Measurements from ENCODE around the gene NFKBIA.
"Not testable (repeated sequence)": the region's sequence is repeated elsewhere in the genome, so short reads cannot be mapped to it uniquely, and the experiment has no call there.

- TF ChIP-seq CTCF, POLR2A (IDR thresholded peaks at IDR 0.05): not testable (repeated sequence)
Observed at GRCh38 chr14:35359655-35360054, 44.9 kb downstream of the NFKBIA start.

Data from heart left ventricle (tissue), 13 donors.